ENCODE data around the gene ADCY1. TPM values are rescaled to one million over a fixed set of nuclear protein-coding genes. Genes with fewer than 3 reads are reported as not detected.
A peak's percentile ranks its signal among the peaks of the same experiment; 100 is the strongest.

Gene ADCY1
- total and polyA plus RNA-seq, 7 experiments from 2014 or later = 0.01 to 5.1 (median 0.01) TPM; not detected in 4

DNA sequence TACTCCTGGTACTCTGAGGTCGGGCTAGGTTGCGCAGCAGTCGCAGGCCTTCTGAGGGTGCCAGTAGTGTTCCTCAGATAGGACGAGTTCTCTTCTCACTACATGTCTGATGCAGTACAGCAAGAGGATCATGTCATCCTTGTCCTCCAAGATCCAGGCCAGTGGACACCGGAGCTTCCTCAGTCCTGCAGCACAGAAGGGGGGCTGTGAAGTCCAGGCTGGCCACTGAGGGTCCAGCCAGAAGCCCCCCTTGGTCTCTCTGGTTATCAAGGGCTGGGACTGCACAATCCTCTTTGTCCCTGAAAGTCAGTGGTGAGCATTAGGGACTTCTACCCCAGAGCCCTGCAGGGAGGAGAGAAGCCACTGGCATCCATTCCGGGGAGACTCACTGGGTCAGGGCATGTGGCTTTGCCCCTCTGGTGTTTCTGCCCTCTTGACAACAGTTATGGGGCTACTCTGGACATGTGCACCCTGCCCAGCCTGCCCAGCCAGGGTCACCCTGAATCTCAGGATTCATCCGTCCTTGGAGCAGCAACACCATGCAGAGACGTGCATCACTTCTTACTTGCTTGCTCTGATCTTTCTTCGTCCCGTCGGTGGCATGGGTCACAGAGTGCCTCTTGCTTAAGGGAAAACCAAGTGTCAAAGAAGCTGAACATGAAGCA lies 125.7 kb downstream of the ADCY1 start:
- ChIA-PET CTCF (no interaction called here), POLR2A (no interaction called here)
- no peaks in the 10 kb centered on the region for H3K9me3 ChIP-seq (ENCODE audit: control insufficient read depth in 2 of 3, low read length in 3 of 3)
- H3K4me1 Mint-ChIP-seq = no peaks in the 10 kb centered on the region
- H3K27me3 Mint-ChIP-seq = peaks cover 0 to 28% (median 19%) of the 10 kb centered on the region in 5 donors
- no peaks in the 10 kb centered on the region for H3K9me3 Mint-ChIP-seq
- ATAC-seq (no peak), DNase-seq (no peak)
- H3K36me3 Mint-ChIP-seq = no peaks in the 10 kb centered on the region
- no peaks in the 10 kb centered on the region for H3K36me3 ChIP-seq (ENCODE audit: control insufficient read depth in 2 of 3, insufficient read depth in 3 of 3, low read length in 3 of 3)
- intact Hi-C loops (cut with micrococcal nuclease) = no loop called here
- H3K27me3 ChIP-seq (ENCODE audit: control insufficient read depth in 2 of 2, insufficient read depth in 2 of 2, low read length in 2 of 2) = no peaks in the 10 kb centered on the region
- H3K27ac ChIP-seq (ENCODE audit: low read depth, low read length) = no peak overlapping the region
- H3K4me1 ChIP-seq (ENCODE audit: control insufficient read depth in 2 of 2, insufficient read depth in 2 of 2, low read length in 2 of 2) = no peaks in the 10 kb centered on the region
- no peak overlapping the region for H3K27ac Mint-ChIP-seq
- no peak overlapping the region for H3K4me3 Mint-ChIP-seq
- H3K4me3 ChIP-seq (ENCODE audit: low read length) = no peak overlapping the region

DNA sequence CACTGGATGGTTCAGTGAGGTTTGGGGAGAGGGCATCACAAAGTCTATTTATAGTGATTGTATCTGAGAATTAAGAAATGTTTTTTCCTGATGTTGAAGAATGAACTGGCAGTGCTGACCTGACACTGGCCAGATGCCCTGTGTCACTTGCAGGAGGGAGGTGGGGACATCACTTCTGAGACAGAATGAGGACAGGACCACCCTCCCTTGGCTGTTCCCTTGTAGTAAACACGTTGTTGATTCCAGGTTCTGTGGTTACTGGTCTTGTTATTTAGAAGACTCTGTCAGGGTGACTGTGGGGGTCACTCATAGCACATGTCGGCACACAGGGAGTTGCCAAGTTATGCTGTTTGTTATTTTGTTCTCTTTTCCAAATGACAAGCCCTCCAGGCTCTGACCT lies 126.4 kb downstream of the ADCY1 start:
- Histone ChIP-seq H3K4me3 (ENCODE audit: low read length) (no peak overlapping the region), H3K36me3 (ENCODE audit: control insufficient read depth in 2 of 3, insufficient read depth in 3 of 3, low read length in 3 of 3) (no peaks in the 10 kb centered on the region), H3K9me3 (ENCODE audit: control insufficient read depth in 2 of 3, low read length in 3 of 3) (no peaks in the 10 kb centered on the region), H3K27ac (ENCODE audit: low read depth, low read length) (no peak overlapping the region), H3K27me3 (ENCODE audit: control insufficient read depth in 2 of 2, insufficient read depth in 2 of 2, low read length in 2 of 2) (no peaks in the 10 kb centered on the region), H3K4me1 (ENCODE audit: control insufficient read depth in 2 of 2, insufficient read depth in 2 of 2, low read length in 2 of 2) (no peaks in the 10 kb centered on the region)
- DNase-seq = peak in 1 of 9 donors; percentile 6
- Mint-ChIP-seq H3K4me1 (no peaks in the 10 kb centered on the region), H3K9me3 (no peaks in the 10 kb centered on the region), H3K27me3 (peaks cover 0 to 30% (median 19%) of the 10 kb centered on the region in 5 donors), H3K27ac (no peak overlapping the region), H3K36me3 (no peaks in the 10 kb centered on the region), H3K4me3 (no peak overlapping the region)
- ChIA-PET POLR2A (no interaction called here), CTCF (no interaction called here)
- no peak for ATAC-seq
- intact Hi-C loops (cut with micrococcal nuclease) = no loop called here

DNA sequence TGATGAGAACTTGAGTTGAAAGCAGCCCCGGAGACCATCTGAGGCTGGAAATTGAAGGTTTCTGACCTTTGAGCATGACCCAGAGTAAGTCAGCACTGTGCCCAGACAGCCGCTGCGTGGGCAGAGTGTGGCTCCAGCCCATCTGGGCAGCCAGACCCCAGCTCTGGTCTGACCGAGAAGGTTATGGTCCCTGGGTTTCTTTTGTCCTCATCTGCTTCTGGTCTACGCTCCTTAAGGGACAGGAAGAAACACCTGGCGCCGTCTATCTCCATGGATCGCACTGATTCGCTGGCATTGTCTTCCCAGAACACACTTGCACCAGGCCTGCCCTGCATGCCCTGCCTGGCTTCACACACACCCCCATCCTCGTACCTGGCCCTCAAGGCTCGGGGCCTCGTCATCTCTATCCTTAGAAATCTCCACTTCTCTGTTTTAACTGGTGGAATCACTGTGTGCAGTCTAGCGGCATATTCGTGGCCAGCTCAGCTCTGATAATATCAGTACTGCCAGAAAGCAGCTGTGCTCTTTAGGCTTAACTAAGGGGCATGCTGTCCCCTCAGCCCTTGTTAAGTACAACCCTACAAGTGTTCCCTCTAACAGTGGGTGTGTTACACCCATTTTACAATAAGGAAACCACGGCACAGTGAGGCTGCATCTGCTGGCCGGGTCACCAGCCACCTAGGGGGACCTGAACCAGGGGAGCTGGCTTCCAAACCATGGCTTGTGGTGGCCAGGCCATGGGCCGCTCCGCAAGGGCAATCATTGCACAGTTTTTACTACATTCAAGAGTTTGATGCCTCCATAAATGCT lies 127.7 kb downstream of the ADCY1 start:
- H3K27ac ChIP-seq (ENCODE audit: low read depth, low read length) = no peak overlapping the region
- no peaks in the 10 kb centered on the region for H3K27me3 ChIP-seq (ENCODE audit: control insufficient read depth in 2 of 2, insufficient read depth in 2 of 2, low read length in 2 of 2)
- ChIA-PET POLR2A (no interaction called here), CTCF (no interaction called here)
- no peaks in the 10 kb centered on the region for H3K9me3 ChIP-seq (ENCODE audit: control insufficient read depth in 2 of 3, low read length in 3 of 3)
- DNase-seq (no peak), ATAC-seq (no peak)
- H3K4me1 ChIP-seq (ENCODE audit: control insufficient read depth in 2 of 2, insufficient read depth in 2 of 2, low read length in 2 of 2) = no peaks in the 10 kb centered on the region
- Mint-ChIP-seq H3K36me3 (no peaks in the 10 kb centered on the region), H3K9me3 (no peaks in the 10 kb centered on the region), H3K27me3 (peaks cover 8 to 30% (median 19%) of the 10 kb centered on the region in 5 donors), H3K4me3 (no peak overlapping the region), H3K27ac (no peak overlapping the region), H3K4me1 (no peaks in the 10 kb centered on the region)
- H3K4me3 ChIP-seq (ENCODE audit: low read length) = no peak overlapping the region
- H3K36me3 ChIP-seq (ENCODE audit: control insufficient read depth in 2 of 3, insufficient read depth in 3 of 3, low read length in 3 of 3) = no peaks in the 10 kb centered on the region
- intact Hi-C loops (cut with micrococcal nuclease) = no loop called here

DNA sequence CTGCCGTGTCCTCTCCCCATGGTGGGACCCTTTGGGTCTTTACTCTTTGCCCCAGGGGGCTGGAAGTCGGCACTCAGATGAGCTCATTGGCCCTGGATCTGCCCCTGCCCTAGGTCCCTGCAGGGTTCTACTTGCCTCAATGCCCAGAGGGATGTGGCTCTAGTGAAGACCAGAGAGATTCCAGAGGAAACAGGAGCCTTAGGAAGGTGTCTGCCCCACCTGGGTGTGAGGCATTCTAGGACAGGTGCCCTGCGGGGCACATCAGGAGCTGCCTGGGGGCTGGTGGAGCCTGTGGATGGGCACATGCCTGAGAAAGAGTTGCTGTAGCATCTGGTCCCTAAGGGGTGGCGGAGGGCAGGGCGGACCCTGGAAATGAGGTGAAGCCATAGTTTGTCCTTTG lies 128.6 kb downstream of the ADCY1 start:
- Histone ChIP-seq H3K9me3 (ENCODE audit: control insufficient read depth in 2 of 3, low read length in 3 of 3) (no peaks in the 10 kb centered on the region), H3K4me3 (ENCODE audit: low read length) (no peak overlapping the region), H3K27me3 (ENCODE audit: control insufficient read depth in 2 of 2, insufficient read depth in 2 of 2, low read length in 2 of 2) (no peaks in the 10 kb centered on the region), H3K36me3 (ENCODE audit: control insufficient read depth in 2 of 3, insufficient read depth in 3 of 3, low read length in 3 of 3) (no peaks in the 10 kb centered on the region), H3K4me1 (ENCODE audit: control insufficient read depth in 2 of 2, insufficient read depth in 2 of 2, low read length in 2 of 2) (no peaks in the 10 kb centered on the region), H3K27ac (ENCODE audit: low read depth, low read length) (no peak overlapping the region)
- Mint-ChIP-seq H3K9me3 (no peaks in the 10 kb centered on the region), H3K4me1 (no peaks in the 10 kb centered on the region), H3K27ac (no peak overlapping the region), H3K4me3 (no peak overlapping the region), H3K27me3 (peaks cover 8 to 30% (median 19%) of the 10 kb centered on the region in 5 donors), H3K36me3 (no peaks in the 10 kb centered on the region)
- ATAC-seq = no peak
- intact Hi-C loops (cut with micrococcal nuclease) = no loop called here
- CTCF ChIA-PET = no interaction called here
- DNase-seq = peak in 1 of 9 donors; percentile 7
- POLR2A ChIA-PET = no interaction called here

DNA sequence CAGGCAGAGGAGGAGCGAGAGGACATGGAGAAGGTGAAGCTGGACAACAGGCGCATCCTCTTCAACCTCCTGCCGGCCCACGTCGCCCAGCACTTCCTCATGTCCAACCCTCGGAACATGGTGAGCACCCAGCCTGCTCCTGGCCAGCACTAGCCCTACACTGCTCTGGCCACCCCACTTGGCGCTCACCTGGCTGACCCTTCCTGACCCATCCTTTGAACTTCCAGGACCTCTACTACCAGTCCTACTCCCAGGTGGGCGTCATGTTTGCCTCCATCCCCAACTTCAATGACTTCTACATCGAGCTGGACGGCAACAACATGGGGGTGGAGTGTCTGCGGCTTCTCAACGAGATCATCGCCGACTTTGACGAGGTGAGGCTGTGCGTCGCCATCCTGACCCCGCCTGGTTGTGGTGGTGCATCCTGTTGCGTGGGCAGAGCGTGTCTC lies 129.2 kb downstream of the ADCY1 start:
- H3K4me3 Mint-ChIP-seq = no peak overlapping the region
- intact Hi-C loops (cut with micrococcal nuclease) = no loop called here
- no peaks in the 10 kb centered on the region for H3K4me1 Mint-ChIP-seq
- no peaks in the 10 kb centered on the region for H3K9me3 Mint-ChIP-seq
- peaks cover 8 to 30% (median 20%) of the 10 kb centered on the region in 5 donors for H3K27me3 Mint-ChIP-seq
- Histone ChIP-seq H3K4me3 (ENCODE audit: low read length) (no peak overlapping the region), H3K27me3 (ENCODE audit: control insufficient read depth in 2 of 2, insufficient read depth in 2 of 2, low read length in 2 of 2) (no peaks in the 10 kb centered on the region), H3K9me3 (ENCODE audit: control insufficient read depth in 2 of 3, low read length in 3 of 3) (no peaks in the 10 kb centered on the region), H3K4me1 (ENCODE audit: control insufficient read depth in 2 of 2, insufficient read depth in 2 of 2, low read length in 2 of 2) (no peaks in the 10 kb centered on the region), H3K27ac (ENCODE audit: low read depth, low read length) (no peak overlapping the region), H3K36me3 (ENCODE audit: control insufficient read depth in 2 of 3, insufficient read depth in 3 of 3, low read length in 3 of 3) (no peaks in the 10 kb centered on the region)
- no peak overlapping the region for H3K27ac Mint-ChIP-seq
- no peak for ATAC-seq
- ChIA-PET CTCF (no interaction called here), POLR2A (no interaction called here)
- H3K36me3 Mint-ChIP-seq = no peaks in the 10 kb centered on the region
- no peak for DNase-seq

DNA sequence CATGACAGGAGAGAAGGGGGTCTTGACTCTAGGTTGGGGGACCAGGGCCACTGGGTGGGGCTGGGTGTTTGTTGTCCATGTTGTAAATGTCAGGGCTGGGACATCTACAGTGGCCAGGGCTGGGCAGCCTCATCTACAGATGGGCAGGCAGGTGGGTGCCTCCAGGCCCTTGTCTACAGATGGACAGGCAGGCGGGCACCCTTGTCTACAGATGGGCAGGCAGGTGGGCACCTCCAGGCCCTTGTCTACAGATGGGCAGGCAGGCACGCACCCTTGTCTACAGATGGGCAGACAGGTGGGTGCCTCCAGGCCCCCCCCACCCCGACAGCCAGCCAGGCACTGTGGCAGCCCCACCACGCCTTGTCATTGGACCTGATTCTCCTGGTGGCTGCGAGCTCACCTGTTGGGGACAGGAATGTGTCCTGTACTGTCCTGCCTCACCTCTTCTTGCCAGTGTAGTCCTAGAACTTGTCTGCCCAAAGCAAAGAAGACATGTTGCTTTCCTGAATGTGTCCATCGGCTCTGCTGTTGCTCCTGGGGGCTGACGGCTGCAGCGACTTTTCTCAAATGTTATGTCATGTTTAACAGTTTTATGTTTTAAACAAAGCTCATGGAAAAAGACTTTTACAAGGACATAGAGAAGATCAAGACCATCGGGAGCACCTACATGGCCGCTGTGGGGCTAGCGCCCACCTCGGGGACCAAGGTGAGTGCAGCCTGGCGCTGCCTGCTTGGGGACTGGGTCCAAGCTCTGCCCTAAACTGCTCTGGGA lies 129.9 kb downstream of the ADCY1 start:
- Histone ChIP-seq H3K27me3 (ENCODE audit: control insufficient read depth in 2 of 2, insufficient read depth in 2 of 2, low read length in 2 of 2) (no peaks in the 10 kb centered on the region), H3K9me3 (ENCODE audit: control insufficient read depth in 2 of 3, low read length in 3 of 3) (no peaks in the 10 kb centered on the region), H3K4me1 (ENCODE audit: control insufficient read depth in 2 of 2, insufficient read depth in 2 of 2, low read length in 2 of 2) (no peaks in the 10 kb centered on the region), H3K27ac (ENCODE audit: low read depth, low read length) (no peak overlapping the region), H3K36me3 (ENCODE audit: control insufficient read depth in 2 of 3, insufficient read depth in 3 of 3, low read length in 3 of 3) (no peaks in the 10 kb centered on the region), H3K4me3 (ENCODE audit: low read length) (no peak overlapping the region)
- Mint-ChIP-seq H3K27me3 (peaks cover 8 to 30% (median 20%) of the 10 kb centered on the region in 5 donors), H3K36me3 (no peaks in the 10 kb centered on the region), H3K9me3 (no peaks in the 10 kb centered on the region), H3K4me3 (no peak overlapping the region), H3K4me1 (no peaks in the 10 kb centered on the region), H3K27ac (peak overlapping the region in 1 of 9 donors; percentile 28)
- ATAC-seq (no peak), DNase-seq (no peak)
- intact Hi-C loops (cut with micrococcal nuclease) = no loop called here
- CTCF ChIA-PET = no interaction called here
- POLR2A ChIA-PET = no interaction called here
